GM18499 (cell line): ENCODE measurements around the gene PCDHGA1.

ENCODE experiments used
- ATAC-seq: cut with Tn5 transposase; IDR thresholded peaks from one replicate; pipeline ENCODE4 v1.9.1; 2021; ENCODE audit warnings: moderate number of reproducible peaks; ENCODE audit not compliant: insufficient read depth, unreplicated experiment

PCDHGA1 gene

GRCh38 chr5:141488591-141489561 lies 158.6 kb downstream of the PCDHGA1 start, which contains the start of gene PCDHGC5:
Gene PCDHGC5, plus strand, starts transcription at chr5:141489081. Its CDS starts 160 bp downstream, at chr5:141489241.
- no peak for ATAC-seq

GRCh38 chr5:141489841-141490240 lies 159.5 kb downstream of the PCDHGA1 start:
- ATAC-seq: no peak

GRCh38 chr5:141490271-141490670 lies 160.0 kb downstream of the PCDHGA1 start:
- no peak for ATAC-seq

- ATAC-seq: no peak
Measured at GRCh38 chr5:141490771-141491170, 160.5 kb downstream of the PCDHGA1 start.

- no peak for ATAC-seq
Measured at GRCh38 chr5:141491323-141492167, 161.2 kb downstream of the PCDHGA1 start.

- no peak for ATAC-seq
Measured at GRCh38 chr5:141492168-141492885, 162.0 kb downstream of the PCDHGA1 start.

GRCh38 chr5:141493500-141494422 lies 163.4 kb downstream of the PCDHGA1 start:
- no peak for ATAC-seq

GRCh38 chr5:141494761-141495452 lies 164.6 kb downstream of the PCDHGA1 start:
- ATAC-seq: no peak

- ATAC-seq: no peak
Measured at GRCh38 chr5:141495453-141495811, 165.1 kb downstream of the PCDHGA1 start.

GRCh38 chr5:141496038-141496437 lies 165.7 kb downstream of the PCDHGA1 start:
- no peak for ATAC-seq

- no peak for ATAC-seq
Measured at GRCh38 chr5:141501761-141502160, 171.4 kb downstream of the PCDHGA1 start.

GRCh38 chr5:141503681-141504080 lies 173.4 kb downstream of the PCDHGA1 start:
- no peak for ATAC-seq

GRCh38 chr5:141504216-141504615 lies 173.9 kb downstream of the PCDHGA1 start:
- no peak for ATAC-seq

- no peak for ATAC-seq
Measured at GRCh38 chr5:141506381-141507155, 176.3 kb downstream of the PCDHGA1 start.

GRCh38 chr5:141507387-141508091 lies 177.2 kb downstream of the PCDHGA1 start:
- ATAC-seq: no peak

GRCh38 chr5:141508440-141508797 lies 178.1 kb downstream of the PCDHGA1 start:
- no peak for ATAC-seq

GRCh38 chr5:141508798-141509611 lies 178.7 kb downstream of the PCDHGA1 start:
- ATAC-seq: no peak
